Liver (tissue), 9 donors: ENCODE measurements around the gene GATAD2B. TPM values are rescaled to one million over a fixed set of nuclear protein-coding genes. Genes with fewer than 3 reads are reported as not detected.

Experiments used
- DNase-seq: peaks from one replicate; pipeline ENCODE4 v3.0.0-alpha.2; 2017; ENCODE audit warnings: low spot score
- H3K27ac ChIP-seq, 2 donors: one replicate each; pipeline ENCODE4 v1.7.0; 2013; ENCODE audit warnings: inconsistent platforms in 2 of 2, low read length in 2 of 2, control low read depth in 1 of 2, low read depth in 1 of 2, mild to moderate bottlenecking in 1 of 2
- H3K27me3 ChIP-seq, 4 donors: one replicate each; pipeline versions ENCODE4 v1.6.1 to v1.7.0; 2013; ENCODE audit warnings: low read length in 3 of 4, inconsistent platforms in 1 of 4, mild to moderate bottlenecking in 1 of 4, moderate library complexity in 1 of 4; ENCODE audit not compliant: control insufficient read depth in 4 of 4, insufficient read depth in 4 of 4
- H3K36me3 ChIP-seq, 4 donors: one replicate each; pipeline versions ENCODE4 v1.6.1 to v1.7.0; 2013; ENCODE audit warnings: low read length in 3 of 4, mild to moderate bottlenecking in 3 of 4, low read depth in 1 of 4, moderate library complexity in 1 of 4; ENCODE audit not compliant: control insufficient read depth in 4 of 4, insufficient read depth in 3 of 4
- H3K4me1 ChIP-seq, 4 donors: one replicate each; pipeline versions ENCODE4 v1.6.1 to v1.7.0; 2013; ENCODE audit warnings: low read length in 3 of 4, mild to moderate bottlenecking in 3 of 4, moderate library complexity in 1 of 4; ENCODE audit not compliant: control insufficient read depth in 4 of 4, insufficient read depth in 4 of 4
- H3K4me3 ChIP-seq, 3 donors: one replicate each; pipeline versions ENCODE4 v1.6.1 to v1.7.0; 2013; ENCODE audit warnings: low read length in 3 of 3, control low read depth in 1 of 3, low read depth in 1 of 3, mild to moderate bottlenecking in 1 of 3
- H3K9ac ChIP-seq, 2 donors: one replicate each; pipeline ENCODE4 v1.7.0; 2013; ENCODE audit warnings: low read length in 2 of 2, mild to moderate bottlenecking in 2 of 2, moderate library complexity in 2 of 2, control low read depth in 1 of 2, low read depth in 1 of 2
- H3K9me3 ChIP-seq, 4 donors: one replicate each; pipeline versions ENCODE4 v1.6.1 to v1.7.0; 2013; ENCODE audit warnings: low read length in 3 of 4; ENCODE audit not compliant: control insufficient read depth in 4 of 4
- CTCF ChIP-seq: fragments of 150-350 bp; IDR thresholded peaks from 2 replicates; pipeline ENCODE4 v1.5.1; 2017; ENCODE audit warnings: improper control_type of control experiment, low read depth, low read length; ENCODE audit not compliant: missing input control
- EGR1 ChIP-seq, 2 donors: IDR thresholded peaks; 2 replicates each; pipeline ENCODE4 v1.6.1; 2016 to 2018; ENCODE audit warnings: antibody characterized with exemption in 2 of 2, low read depth in 2 of 2
- FOXA1 ChIP-seq: IDR thresholded peaks from 2 replicates; pipeline ENCODE4 v1.6.1; 2016; ENCODE audit warnings: antibody characterized with exemption
- FOXA2 ChIP-seq: IDR thresholded peaks from 2 replicates; pipeline ENCODE4 v1.6.1; 2016; ENCODE audit warnings: antibody characterized with exemption
- GABPA ChIP-seq, 2 donors: IDR thresholded peaks in 1 of 2; conservative IDR thresholded peaks in 1 of 2; 2 replicates each; pipeline ENCODE4 v1.6.1; 2016; ENCODE audit warnings: antibody characterized with exemption in 2 of 2, mild to moderate bottlenecking in 1 of 2, moderate library complexity in 1 of 2
- HNF4A ChIP-seq, 2 donors: conservative IDR thresholded peaks; 2 replicates each; pipeline ENCODE4 v1.6.1; 2016; ENCODE audit warnings: antibody characterized with exemption in 2 of 2, mild to moderate bottlenecking in 2 of 2
- HNF4G ChIP-seq: IDR thresholded peaks from 2 replicates; pipeline ENCODE4 v1.6.1; 2016; ENCODE audit warnings: antibody characterized with exemption
- JUND ChIP-seq, 2 donors: IDR thresholded peaks; 2 replicates each; pipeline ENCODE4 v1.6.1; 2016; ENCODE audit warnings: antibody characterized with exemption in 2 of 2
- MAX ChIP-seq: IDR thresholded peaks from 2 replicates; pipeline ENCODE4 v1.6.1; 2016; ENCODE audit warnings: antibody characterized with exemption
- NR2F2 ChIP-seq: IDR thresholded peaks from 2 replicates; pipeline ENCODE4 v1.6.1; 2016; ENCODE audit warnings: antibody characterized with exemption
- RAD21 ChIP-seq, 2 donors: IDR thresholded peaks; 2 replicates each; pipeline ENCODE4 v1.6.1; 2016; ENCODE audit warnings: antibody characterized with exemption in 2 of 2, mild to moderate bottlenecking in 2 of 2
- REST ChIP-seq: IDR thresholded peaks from 2 replicates; pipeline ENCODE4 v1.6.1; 2016; ENCODE audit warnings: antibody characterized with exemption, mild to moderate bottlenecking
- RXRA ChIP-seq, 2 donors: IDR thresholded peaks; 2 replicates each; pipeline ENCODE4 v1.6.1; 2017 to 2018; ENCODE audit warnings: antibody characterized with exemption in 2 of 2, mild to moderate bottlenecking in 1 of 2
- SP1 ChIP-seq: IDR thresholded peaks from 2 replicates; pipeline ENCODE4 v1.6.1; 2018; ENCODE audit warnings: antibody characterized with exemption, mild to moderate bottlenecking
- TAF1 ChIP-seq: conservative IDR thresholded peaks from 2 replicates; pipeline ENCODE4 v1.6.1; 2016; ENCODE audit warnings: antibody characterized with exemption, mild to moderate bottlenecking
- YY1 ChIP-seq: IDR thresholded peaks from 2 replicates; pipeline ENCODE4 v1.6.1; 2016; ENCODE audit warnings: antibody characterized with exemption, mild to moderate bottlenecking
- ZBTB33 ChIP-seq: IDR thresholded peaks from 2 replicates; pipeline ENCODE4 v1.6.1; 2016; ENCODE audit warnings: antibody characterized with exemption
- WGBS: extraction: QIAGEN DNeasy Blood & Tissue Kit; methylation state at CpG from one replicate; pipeline ENCODE4 v1.1.7; 2013; 5-methylcytosine and 5-hydroxymethylcytosine counted together
- polyA plus RNA-seq, 2 donors: library from polyadenylated mRNA; stranded (reverse) in 1 of 2; unstranded in 1 of 2; fragments of 200-250 nt in 1 of 2; fragments of >200 nt in 1 of 2; fragmentation: Nextera tagmentation in 1 of 2; extraction: Ambion mirVana in 1 of 2; gene quantifications; one replicate each; pipeline versions ENCODE4 v1.2.1 to v1.2.3, GENCODE V29; 2013 to 2015
- total RNA-seq, 2 donors: library from RNA; depleted of rRNA; stranded (reverse); fragments of >200 nt; gene quantifications; one replicate each; pipeline ENCODE4 v1.2.3, GENCODE V29; 2014
- donor health status: healthy.
- donor health status: healthy.
- donor health status: healthy.
- donor health status: healthy.
- donor health status: healthy.

Gene GATAD2B
- total and polyA plus RNA-seq, 4 donors, result 3.2 to 4.9 (median 3.9) TPM

GRCh38 chr1:153833171-153833570 lies 89.6 kb downstream of the GATAD2B start:
- Histone ChIP-seq H3K9me3 (no peaks in the 10 kb centered on the region), H3K36me3 (peaks cover 0 to under 1% (median 0%) of the 10 kb centered on the region in 4 donors), H3K4me3 (no peak overlapping the region), H3K27ac (no peak overlapping the region), H3K27me3 (no peaks in the 10 kb centered on the region), H3K4me1 (peaks cover 0 to 3% (median 0%) of the 10 kb centered on the region in 4 donors), H3K9ac (no peak overlapping the region)
- WGBS, result 98% methylated on average over 3 of the region's 3 CpGs
- DNase-seq, result no peak
- no peak for TF ChIP-seq FOXA1
- no peak for TF ChIP-seq GABPA (IDR thresholded peaks at IDR 0.05 in 1 of 2, conservative IDR thresholded peaks at IDR 0.05 in 1 of 2)
- no peak for TF ChIP-seq YY1
- TF ChIP-seq SP1, result no peak
- no peak for TF ChIP-seq HNF4G
- no peak for TF ChIP-seq NR2F2
- no peak for TF ChIP-seq JUND (IDR thresholded peaks at IDR 0.05)
- no peak for TF ChIP-seq RXRA (IDR thresholded peaks at IDR 0.05)
- TF ChIP-seq EGR1 (IDR thresholded peaks at IDR 0.05; ENCODE audit: low read depth in 2 of 2), result no peak
- no peak for TF ChIP-seq CTCF
- no peak for TF ChIP-seq MAX
- no peak for TF ChIP-seq TAF1

GRCh38 chr1:153832293-153832692 lies 90.5 kb downstream of the GATAD2B start:
- 95% methylated on average over 3 of the region's 3 CpGs for WGBS

More at GRCh38 chr1:153832293-153832692, 90.5 kb downstream of the GATAD2B start:
- H3K4me3 ChIP-seq, result no peak overlapping the region
- peaks cover 5 to 8% (median 8%) of the 10 kb centered on the region in 4 donors for H3K36me3 ChIP-seq
- no peak for DNase-seq
- H3K9ac ChIP-seq, result no peak overlapping the region
- H3K9me3 ChIP-seq, result no peaks in the 10 kb centered on the region
- TF ChIP-seq YY1 (no peak), CTCF (no peak), FOXA2 (no peak), NR2F2 (no peak), RXRA (IDR thresholded peaks at IDR 0.05) (no peak), TAF1 (no peak), HNF4G (no peak), ZBTB33 (no peak), HNF4A (conservative IDR thresholded peaks at IDR 0.05) (no peak), GABPA (IDR thresholded peaks at IDR 0.05 in 1 of 2, conservative IDR thresholded peaks at IDR 0.05 in 1 of 2) (no peak), RAD21 (IDR thresholded peaks at IDR 0.05) (no peak), MAX (no peak), REST (no peak), FOXA1 (no peak)
- H3K4me1 ChIP-seq, result no peaks in the 10 kb centered on the region
- H3K27me3 ChIP-seq, result no peaks in the 10 kb centered on the region
- no peak overlapping the region for H3K27ac ChIP-seq
